HL-60 (cell line): Measurements from ENCODE around the gene FGFR2.

ENCODE experiments used
- DNase-seq, 2 experiments: peaks; one replicate each; pipeline ENCODE4 v3.0.0-alpha.2; 2010 to 2020; ENCODE audit warnings: low read depth in 1 of 2, low spot score in 1 of 2
- H3K27ac ChIP-seq: fragments of 250-450 bp; sonication (Bioruptor Pico); replicated peaks from 2 replicates; pipeline ENCODE4 v1.5.1; 2020; ENCODE audit warnings: mild to moderate bottlenecking, moderate library complexity
- H3K27me3 ChIP-seq: fragments of 250-450 bp; sonication (Bioruptor Pico); 2 replicates; pipeline ENCODE4 v1.5.1; 2021; ENCODE audit warnings: mild to moderate bottlenecking, moderate library complexity; ENCODE audit not compliant: insufficient read depth, poor library complexity, severe bottlenecking
- H3K4me3 ChIP-seq: replicated peaks from 2 replicates; pipeline ENCODE4 v1.5.1; 2011; ENCODE audit warnings: mild to moderate bottlenecking, control low read depth, low read length; ENCODE audit not compliant: insufficient read depth
- GABPA ChIP-seq: IDR thresholded peaks from 2 replicates; pipeline ENCODE4 v1.6.1; 2012; ENCODE audit warnings: low read depth
- POLR2AphosphoS5 ChIP-seq: IDR thresholded peaks from 2 replicates; pipeline ENCODE4 v1.6.1; 2012; ENCODE audit warnings: low read depth
- SPI1 ChIP-seq: IDR thresholded peaks from 2 replicates; pipeline ENCODE4 v1.6.1; 2012; ENCODE audit warnings: low read depth, mild to moderate bottlenecking, borderline replicate concordance
- TF ChIP-seq, protein P1 (sequence below): IDR thresholded peaks from 2 replicates; pipeline ENCODE4 v1.6.1; 2012; ENCODE audit warnings: low read depth; ENCODE audit not compliant: insufficient replicate concordance
- TF ChIP-seq, protein P2 (sequence below): IDR thresholded peaks from one replicate; pipeline ENCODE4 v1.5.1; 2011; ENCODE audit warnings: low read length, control low read depth, inconsistent platforms; ENCODE audit not compliant: insufficient read depth

Gene FGFR2

DNA sequence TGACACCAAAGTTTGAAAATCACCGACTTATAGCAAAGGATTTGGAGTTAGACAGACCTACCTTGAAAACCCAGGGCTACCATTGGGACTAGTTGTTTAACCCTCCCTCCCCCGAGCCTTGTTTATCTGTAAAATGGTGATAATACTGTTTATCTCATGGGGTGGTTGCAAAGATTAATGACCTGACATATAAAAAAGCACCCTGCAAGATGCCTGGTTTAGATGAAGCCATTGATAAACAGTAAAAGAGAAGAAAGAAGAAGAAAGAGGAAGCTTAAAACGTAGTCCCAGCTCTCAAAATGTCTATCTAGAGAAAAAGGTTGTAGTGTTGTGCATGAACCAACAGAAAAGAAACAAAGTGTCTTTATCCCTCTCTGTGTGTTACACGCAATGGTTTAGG is 145.7 kb downstream of the FGFR2 start:
- Histone ChIP-seq H3K27me3 (no peaks in the 10 kb centered on the region), H3K27ac (no peak overlapping the region), H3K4me3 (no peak overlapping the region)
- DNase-seq: no peak
- TF ChIP-seq, protein P1, sequence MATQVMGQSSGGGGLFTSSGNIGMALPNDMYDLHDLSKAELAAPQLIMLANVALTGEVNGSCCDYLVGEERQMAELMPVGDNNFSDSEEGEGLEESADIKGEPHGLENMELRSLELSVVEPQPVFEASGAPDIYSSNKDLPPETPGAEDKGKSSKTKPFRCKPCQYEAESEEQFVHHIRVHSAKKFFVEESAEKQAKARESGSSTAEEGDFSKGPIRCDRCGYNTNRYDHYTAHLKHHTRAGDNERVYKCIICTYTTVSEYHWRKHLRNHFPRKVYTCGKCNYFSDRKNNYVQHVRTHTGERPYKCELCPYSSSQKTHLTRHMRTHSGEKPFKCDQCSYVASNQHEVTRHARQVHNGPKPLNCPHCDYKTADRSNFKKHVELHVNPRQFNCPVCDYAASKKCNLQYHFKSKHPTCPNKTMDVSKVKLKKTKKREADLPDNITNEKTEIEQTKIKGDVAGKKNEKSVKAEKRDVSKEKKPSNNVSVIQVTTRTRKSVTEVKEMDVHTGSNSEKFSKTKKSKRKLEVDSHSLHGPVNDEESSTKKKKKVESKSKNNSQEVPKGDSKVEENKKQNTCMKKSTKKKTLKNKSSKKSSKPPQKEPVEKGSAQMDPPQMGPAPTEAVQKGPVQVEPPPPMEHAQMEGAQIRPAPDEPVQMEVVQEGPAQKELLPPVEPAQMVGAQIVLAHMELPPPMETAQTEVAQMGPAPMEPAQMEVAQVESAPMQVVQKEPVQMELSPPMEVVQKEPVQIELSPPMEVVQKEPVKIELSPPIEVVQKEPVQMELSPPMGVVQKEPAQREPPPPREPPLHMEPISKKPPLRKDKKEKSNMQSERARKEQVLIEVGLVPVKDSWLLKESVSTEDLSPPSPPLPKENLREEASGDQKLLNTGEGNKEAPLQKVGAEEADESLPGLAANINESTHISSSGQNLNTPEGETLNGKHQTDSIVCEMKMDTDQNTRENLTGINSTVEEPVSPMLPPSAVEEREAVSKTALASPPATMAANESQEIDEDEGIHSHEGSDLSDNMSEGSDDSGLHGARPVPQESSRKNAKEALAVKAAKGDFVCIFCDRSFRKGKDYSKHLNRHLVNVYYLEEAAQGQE: no peak
- no peak for TF ChIP-seq GABPA

DNA sequence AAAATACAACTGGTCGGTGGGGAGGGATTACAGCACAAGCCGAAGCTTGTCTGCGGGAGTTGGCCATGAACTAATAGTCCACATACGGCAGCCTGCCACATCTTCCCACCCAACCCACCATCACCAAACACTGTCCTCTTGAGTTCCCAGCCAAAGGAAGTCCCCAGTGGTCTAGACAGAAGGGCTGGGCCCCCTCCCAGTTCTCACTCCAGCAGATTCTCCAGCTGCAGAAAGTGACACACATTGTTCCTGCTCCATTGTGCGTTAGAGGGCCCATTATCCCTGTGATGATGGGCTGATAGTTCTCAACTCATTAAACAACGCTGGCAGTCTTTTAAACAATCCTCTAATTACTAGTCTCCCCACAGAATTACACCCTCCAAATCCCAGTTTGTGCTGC is 148.0 kb downstream of the FGFR2 start:
- TF ChIP-seq, protein P2, sequence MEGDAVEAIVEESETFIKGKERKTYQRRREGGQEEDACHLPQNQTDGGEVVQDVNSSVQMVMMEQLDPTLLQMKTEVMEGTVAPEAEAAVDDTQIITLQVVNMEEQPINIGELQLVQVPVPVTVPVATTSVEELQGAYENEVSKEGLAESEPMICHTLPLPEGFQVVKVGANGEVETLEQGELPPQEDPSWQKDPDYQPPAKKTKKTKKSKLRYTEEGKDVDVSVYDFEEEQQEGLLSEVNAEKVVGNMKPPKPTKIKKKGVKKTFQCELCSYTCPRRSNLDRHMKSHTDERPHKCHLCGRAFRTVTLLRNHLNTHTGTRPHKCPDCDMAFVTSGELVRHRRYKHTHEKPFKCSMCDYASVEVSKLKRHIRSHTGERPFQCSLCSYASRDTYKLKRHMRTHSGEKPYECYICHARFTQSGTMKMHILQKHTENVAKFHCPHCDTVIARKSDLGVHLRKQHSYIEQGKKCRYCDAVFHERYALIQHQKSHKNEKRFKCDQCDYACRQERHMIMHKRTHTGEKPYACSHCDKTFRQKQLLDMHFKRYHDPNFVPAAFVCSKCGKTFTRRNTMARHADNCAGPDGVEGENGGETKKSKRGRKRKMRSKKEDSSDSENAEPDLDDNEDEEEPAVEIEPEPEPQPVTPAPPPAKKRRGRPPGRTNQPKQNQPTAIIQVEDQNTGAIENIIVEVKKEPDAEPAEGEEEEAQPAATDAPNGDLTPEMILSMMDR: no peak
- TF ChIP-seq SPI1: no peak
- no peak for TF ChIP-seq GABPA
- TF ChIP-seq, protein P1: no peak
- no peak for TF ChIP-seq POLR2AphosphoS5
- H3K27ac ChIP-seq: no peak overlapping the region
- DNase-seq: no peak
- no peak overlapping the region for H3K4me3 ChIP-seq
- H3K27me3 ChIP-seq: no peaks in the 10 kb centered on the region

DNA sequence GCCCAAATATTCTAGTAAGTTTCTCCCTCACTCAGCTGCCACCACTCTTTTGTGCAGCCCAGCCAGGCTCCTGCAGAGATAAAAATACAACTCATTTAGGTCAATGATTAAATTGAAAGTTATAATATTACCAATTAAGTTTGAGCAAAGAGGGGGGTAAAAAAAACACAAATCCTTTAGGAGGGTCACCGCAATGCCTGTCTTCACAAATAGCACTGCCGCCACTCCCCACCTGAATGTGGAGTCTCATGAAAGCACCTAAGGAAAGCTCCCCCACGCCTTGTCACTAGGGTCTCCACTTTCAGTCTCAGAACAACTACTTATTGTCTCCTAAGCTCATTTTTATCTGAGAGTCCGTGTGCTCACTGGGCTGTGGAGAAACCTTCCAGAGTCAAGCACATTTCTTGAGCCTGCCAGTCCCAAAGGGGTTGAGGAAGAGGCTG is 148.7 kb downstream of the FGFR2 start:
- no peak for DNase-seq
- no peak for TF ChIP-seq SPI1
- no peak for TF ChIP-seq POLR2AphosphoS5
- TF ChIP-seq, protein P2: no peak
- TF ChIP-seq, protein P1: no peak
- no peak for TF ChIP-seq GABPA
- no peaks in the 10 kb centered on the region for H3K27me3 ChIP-seq
- no peak overlapping the region for H3K27ac ChIP-seq
- no peak overlapping the region for H3K4me3 ChIP-seq

DNA sequence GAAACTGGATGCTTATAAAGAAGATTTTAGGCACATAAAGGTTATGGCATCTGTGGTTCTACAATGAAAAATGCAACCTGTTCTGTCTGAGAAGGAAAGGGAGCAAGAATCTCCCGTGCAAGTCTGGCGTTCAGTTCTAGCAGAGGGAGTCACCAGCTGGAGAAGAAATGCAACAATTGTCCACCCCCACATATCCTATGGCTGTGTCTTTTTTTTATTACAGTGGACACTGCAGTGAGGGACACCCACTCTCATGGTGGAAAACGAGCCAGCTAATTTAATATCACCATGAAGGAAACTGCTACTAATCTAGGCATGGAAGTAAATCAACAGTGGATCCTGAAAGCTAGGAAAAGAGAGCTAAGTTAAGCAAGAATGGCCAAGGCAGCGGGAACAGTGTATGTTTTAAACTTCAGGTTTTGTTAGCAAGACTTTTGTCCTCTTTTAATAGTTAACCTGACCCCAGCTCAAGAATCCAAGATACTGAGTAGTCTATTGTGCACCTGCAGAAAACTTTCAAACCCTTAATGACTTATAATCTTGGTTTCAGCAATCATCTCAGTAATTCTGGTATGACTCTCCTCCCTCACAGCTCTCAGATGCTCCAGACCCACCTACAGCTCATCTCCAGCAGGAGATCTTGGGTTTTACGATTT is 149.3 kb downstream of the FGFR2 start:
- no peak overlapping the region for H3K4me3 ChIP-seq

More for the DNA sequence above, 149.3 kb downstream of the FGFR2 start:
- no peak for DNase-seq
- H3K27ac ChIP-seq: no peak overlapping the region
- TF ChIP-seq, protein P1: no peak
- TF ChIP-seq SPI1: no peak
- no peak for TF ChIP-seq GABPA
- no peak for TF ChIP-seq POLR2AphosphoS5
- TF ChIP-seq, protein P2: no peak
- no peaks in the 10 kb centered on the region for H3K27me3 ChIP-seq
